HG03565 (cell line): ENCODE data around the gene MACROD2.

Source experiments
- ATAC-seq: cut with Tn5 transposase; IDR thresholded peaks from one replicate; pipeline ENCODE4 v1.9.1; 2021; ENCODE audit warnings: mild to moderate bottlenecking, moderate library complexity; ENCODE audit not compliant: unreplicated experiment

MACROD2 gene

DNA sequence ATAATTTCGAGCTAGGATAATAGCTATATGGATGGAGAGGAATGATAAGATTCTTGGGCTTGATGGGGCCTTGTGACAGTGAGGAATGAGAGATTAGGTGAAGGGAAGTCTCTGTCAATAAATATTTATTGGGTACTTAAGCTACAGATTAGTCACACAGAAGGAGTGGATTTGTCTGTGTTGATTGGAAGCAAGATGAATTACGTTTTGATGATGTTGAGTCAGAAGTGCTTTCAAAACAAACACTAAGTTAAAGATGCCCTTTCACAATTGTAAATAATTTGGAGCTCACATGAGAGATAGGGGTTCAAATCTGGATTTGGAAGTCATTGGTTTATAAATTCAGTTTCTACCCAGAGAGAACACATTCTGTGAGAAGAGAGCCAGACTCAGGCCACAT lies 1743.7 kb downstream of the MACROD2 start:
- no peak for ATAC-seq

DNA sequence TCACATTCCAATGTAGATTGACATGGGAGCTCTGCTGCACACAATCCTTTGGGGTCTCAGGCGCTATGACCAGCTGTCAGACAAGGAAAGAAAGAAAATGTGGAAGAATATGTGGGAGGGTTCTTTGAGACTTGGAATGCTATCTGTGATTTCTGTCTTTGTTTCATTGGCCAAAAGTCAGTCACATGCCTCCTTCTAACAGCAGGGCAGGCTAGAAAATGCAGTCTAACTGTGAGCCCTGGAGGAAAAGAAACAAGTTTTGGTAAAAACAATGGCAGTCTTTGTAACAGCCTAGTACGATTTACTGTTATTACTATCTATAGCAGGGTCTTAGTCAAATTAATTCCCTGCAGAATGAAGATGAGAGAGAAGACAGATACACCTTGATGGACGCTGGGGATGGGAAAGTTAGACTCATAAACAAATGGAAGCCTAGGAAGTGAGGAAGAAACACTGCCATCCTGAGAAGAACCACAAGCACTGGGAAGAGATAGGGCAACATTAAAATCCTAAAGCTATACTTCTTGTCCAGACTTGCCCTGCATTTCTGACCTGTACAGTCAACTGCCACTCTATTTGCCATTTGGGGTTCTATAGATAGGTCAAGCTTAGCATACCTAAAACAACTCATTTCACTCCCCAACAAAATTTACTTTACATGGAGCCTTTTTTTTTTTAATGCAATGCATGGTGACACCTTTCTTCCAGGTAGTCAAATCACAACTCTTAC lies 1744.9 kb downstream of the MACROD2 start:
- no peak for ATAC-seq

DNA sequence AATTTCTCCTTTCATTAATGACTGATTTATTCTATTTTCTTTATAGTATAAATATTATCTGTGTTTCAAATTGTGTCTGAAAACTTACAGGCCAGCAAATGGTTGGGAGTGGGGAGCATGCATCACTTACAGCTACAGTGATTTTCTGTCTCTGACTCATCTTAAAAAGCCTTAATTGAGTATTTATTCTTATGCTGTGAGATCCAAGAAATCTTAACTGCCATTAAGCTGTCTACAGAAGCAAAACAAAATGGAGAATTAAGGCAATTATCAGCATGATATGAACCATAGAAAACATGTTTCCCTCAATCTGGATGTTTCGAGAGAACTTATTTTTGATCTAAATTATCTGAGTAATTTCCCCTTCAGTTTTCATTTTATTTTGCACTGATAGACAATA lies 1746.8 kb downstream of the MACROD2 start:
- ATAC-seq: no peak

DNA sequence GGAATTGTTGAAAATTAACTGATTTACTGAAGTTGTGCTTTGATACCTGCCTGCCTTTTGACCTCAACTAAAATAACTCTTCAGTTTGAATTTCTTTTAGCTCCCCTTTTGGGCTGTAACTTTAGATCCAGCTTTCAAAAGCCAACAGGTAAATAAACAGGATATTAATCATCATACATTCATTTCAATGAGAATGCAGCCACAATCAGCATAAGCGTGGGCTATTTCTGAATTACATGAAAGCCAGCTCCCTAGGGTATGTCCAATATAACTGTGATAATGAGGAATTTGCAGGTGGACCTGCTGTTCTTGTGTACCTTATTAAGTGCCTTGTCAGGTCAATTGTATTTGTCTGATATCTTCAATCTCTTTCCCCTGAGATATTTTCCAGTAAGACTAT lies 1747.3 kb downstream of the MACROD2 start:
- no peak for ATAC-seq

DNA sequence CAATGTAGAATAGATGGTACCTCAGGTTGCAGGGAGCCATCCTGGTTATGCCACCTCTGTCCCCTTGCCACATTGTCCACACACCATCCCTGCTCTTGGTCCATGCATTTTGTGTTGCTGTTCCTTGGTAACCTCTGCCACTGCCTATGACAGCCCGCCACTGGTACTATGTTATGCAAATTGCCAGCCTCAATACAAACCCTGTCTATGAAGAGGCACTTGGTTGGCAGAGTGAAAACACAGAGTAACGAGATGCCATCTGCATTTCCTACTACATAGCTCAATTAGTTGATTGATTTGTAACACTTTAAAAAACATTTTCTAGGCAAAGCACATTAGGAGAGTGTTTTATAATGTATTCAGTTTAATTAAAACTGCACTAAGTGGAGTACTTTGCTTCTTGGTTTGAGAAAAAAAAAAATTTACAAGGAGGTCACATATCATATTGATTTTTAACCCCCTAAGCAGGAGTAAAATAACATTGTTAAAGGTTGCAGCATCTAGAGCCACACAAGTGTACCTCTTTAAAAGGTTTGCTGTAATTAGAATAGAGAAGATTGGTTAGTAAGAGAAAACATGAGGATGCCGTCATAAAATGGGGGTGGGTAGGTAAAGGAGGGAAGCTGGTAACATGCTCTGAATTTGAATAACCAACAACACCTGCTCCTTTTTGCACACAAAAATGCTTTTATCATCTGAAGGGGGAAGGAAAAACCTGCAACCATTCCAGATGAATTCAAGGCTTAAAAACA lies 1760.9 kb downstream of the MACROD2 start:
- no peak for ATAC-seq

DNA sequence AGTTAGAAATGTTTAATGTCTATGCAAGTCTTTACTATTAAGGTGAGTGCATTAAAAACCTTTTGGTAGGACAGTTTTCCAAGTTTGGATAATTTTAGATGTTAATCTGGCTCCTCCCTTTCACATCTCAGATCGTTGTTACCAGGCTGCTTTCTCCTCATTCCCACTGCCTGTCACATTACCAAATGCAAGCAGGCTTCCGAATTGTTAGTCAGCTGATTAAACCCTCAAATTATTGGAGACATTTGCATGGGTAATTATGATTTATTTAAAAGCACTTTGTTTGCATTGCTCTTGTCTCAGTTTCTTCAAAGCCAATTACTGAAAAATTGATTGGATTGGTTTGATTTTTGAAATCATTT lies 1761.4 kb downstream of the MACROD2 start:
- no peak for ATAC-seq

DNA sequence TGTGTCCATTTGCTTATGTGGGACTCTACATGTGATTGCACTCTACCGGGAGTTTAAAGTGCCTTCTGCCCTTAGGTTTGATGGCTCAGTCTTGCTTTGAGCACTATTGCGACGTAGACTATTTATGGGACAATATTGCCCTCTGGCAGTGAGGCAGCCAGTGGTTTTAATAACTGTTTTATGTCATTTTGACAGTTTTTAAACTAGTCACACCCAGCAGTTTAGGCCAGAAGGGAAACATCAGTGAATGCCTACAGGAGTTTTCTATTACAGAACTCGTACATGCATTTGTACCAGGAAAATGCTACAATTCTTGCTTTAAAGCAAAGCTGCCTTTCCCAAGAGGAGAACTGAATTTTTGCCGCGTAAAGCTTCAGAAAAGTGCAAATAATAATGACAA lies 1764.3 kb downstream of the MACROD2 start:
- ATAC-seq: no peak

DNA sequence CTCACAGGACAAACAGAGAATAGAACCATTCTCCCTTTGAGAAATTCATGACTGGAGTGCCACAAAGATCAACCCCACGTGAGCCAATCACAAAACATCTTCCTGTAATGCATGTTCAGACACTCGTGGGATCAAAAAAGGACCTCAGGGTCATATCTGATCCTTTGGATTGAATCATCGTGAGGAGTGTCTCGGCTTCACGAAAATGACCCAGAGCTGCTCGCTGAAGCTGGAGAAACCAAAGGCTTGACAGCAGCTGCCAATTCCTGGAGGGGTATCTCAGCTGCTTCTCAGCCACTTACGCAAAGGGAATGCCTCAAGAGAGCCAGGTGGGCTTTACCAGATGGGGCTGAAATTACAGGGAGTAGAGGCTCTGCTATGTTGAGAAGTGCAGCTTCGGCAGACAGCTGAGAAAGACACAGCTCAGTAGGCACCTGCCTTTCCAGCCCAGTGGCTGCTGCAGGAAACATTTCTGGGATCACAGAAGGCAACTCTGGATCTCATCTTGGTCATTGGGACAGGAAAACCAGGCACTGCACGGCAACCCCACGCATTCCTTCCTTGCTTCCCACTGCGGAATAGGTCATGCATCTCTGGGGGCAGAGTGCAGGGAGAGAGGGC lies 1764.8 kb downstream of the MACROD2 start:
- ATAC-seq: no peak

DNA sequence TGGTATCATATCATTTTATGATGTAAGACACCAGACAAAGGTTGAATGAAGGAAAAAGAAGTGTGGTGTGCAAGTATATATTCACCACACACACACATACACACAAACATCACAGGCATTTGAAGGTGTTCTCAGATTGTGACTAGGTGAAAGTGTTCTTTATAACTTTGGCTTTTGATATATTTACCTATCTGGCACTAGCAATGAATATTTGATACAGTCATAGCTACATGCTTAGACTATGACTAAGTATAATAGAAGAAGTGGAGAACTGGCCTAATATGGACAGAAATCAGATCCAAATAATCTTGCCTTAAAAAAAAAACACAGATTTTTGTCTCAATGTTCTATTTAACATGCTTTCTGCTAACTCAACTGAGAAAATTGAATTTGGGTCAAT lies 1768.0 kb downstream of the MACROD2 start:
- ATAC-seq: no peak

DNA sequence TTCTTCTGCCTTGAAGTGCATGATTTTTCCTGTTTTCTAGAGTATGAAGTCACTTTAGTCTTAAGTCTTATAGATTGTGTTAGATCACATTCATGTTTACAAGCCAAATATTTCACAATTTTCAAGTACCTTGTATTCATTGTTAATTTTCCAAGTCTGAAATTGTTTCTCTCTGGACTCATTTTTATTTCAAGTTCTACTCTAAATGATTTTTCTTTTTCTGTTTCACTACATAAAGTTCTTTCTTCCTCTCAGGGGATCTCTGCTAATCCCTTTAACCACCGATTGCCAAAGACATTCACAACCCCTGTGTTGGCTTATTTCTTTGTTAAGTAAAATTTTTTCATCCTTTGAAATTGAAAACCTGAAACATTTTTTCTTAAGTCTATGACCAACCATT lies 1772.3 kb downstream of the MACROD2 start:
- ATAC-seq: no peak

DNA sequence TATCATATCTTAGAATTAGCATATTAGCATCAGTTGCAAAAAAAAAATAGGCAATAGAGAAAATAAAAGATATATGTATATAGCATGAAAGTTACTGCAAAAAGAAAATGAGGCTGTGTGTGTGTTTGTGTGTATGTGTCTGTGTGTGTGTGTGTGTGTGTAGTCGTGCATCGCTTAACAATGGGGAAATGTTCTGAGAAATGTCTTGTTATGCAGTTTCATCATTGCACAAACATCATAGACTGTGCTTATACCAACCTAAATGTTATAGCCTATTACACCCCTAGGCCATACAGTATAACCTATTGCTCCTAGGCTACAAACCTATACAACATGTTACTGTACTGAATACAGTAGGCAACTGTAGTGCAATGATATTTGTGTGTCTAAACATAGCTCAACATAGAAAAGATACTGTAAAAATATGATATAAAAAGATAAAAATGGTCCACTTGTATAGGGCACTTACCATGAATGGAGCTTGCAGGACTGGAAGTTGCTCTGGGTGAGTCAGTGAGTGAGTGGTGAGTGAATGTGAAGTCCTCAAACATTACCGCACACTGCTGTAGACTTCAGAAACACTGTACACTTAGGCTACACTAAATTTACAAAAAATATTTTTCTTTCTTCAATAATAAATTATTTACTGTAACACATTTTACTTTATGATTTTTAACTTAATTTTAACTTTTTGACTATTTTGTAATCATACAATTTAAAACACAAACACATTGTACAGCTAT lies 1772.9 kb downstream of the MACROD2 start:
- no peak for ATAC-seq

DNA sequence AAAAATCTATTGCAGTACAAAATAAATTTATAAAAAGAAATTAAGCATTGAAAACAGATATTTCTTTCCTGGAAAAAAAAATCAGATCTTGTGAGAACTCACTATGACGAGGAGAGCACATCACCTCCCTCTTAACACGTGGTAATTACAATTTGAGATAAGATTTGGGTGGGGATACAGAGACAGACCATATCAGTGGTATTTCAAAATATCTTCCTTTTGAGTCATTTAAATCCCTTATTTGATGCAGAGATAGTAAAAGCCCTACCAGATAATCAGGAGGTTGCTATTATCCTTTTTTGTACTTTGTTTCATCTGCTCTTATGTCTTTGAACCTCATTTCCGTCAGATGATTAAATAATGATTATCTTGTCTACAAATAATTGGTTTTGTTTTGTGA lies 1777.5 kb downstream of the MACROD2 start:
- ATAC-seq: no peak

DNA sequence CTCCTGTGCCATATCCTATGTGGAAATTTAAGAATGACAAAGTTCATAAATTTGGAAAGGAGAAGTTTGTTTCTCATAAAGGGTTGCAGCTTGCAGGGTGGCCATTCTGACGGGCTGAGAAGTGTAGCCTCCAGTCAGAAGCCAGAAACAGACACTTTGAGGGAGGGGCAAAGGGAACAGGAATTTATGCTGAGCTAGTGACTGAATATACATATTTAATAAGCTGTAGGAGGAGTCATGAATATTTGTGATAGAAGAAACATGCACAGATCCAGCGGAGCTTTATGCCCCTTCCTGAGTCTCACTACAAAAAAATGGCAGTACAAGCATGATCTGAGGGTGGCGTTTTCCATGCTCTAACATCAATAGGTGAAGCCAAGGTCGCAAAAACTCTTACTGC lies 1779.6 kb downstream of the MACROD2 start:
- no peak for ATAC-seq

DNA sequence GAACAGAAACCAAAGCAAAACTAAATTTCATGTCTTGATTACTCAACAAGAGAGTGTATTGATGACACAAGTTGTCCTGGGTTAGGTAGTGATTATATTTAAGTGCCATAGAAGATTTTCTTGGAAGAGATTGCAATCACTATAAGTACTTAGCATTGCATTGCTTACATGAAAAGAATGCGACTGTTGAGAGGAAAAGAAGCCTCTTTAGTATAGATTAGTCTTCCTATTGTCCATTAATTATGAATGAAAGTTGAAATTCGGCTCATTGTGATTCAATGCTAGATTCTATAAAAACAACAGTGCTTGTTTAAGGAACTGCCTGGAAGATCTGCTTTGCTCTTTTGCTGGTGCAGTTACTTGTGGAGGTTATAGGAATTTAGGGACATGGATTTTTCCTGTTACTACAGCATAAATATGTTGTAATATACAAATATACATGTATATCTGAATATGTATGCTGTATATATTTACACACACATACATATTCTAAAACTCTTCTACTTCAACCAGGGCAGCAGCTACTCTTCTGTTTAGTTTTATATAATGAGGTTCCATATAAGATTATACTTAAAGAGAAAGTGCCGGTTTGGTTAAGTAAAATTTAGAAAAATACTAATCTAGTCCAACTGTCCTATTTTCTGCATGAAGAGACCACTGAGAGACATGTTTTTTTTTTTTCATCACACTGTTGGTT lies 1781.6 kb downstream of the MACROD2 start:
- ATAC-seq: no peak

DNA sequence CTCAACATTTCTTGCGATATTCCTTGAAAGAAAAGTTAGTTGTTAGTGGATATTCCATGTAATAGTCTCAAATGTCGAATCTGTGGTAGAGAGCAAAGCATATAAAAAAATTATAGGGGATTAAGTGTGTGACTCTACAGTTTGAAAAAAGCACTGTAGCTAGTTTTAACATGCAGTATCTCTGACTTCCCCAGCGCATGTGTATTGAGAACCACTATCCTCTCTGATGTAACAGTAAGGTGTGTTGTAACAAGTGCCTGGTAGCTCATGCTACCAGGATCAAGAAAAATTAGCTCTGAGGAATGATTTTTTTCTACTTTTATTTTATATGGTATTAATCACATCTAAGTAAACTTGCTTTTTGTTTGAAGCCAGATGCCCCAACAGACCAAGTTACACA lies 1788.7 kb downstream of the MACROD2 start:
- ATAC-seq: no peak

DNA sequence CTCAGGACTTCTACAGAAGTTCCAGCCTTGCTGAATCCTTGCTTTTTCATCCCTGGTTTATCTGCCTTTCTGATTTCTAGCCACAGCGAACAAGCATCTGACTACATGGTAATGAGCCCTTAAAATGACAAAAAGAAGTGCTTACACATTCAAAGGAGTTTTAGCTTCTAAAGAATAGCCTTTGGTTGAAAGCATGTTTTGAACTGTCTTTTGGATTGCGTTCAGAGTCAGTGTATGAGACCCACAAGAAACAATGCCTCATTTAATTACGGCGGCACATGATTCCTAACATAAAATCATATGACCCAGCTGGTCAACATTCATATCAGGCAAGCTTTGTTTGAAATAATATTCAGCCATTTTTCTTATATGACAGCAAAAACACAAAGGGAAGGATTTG lies 1793.8 kb downstream of the MACROD2 start:
- no peak for ATAC-seq

DNA sequence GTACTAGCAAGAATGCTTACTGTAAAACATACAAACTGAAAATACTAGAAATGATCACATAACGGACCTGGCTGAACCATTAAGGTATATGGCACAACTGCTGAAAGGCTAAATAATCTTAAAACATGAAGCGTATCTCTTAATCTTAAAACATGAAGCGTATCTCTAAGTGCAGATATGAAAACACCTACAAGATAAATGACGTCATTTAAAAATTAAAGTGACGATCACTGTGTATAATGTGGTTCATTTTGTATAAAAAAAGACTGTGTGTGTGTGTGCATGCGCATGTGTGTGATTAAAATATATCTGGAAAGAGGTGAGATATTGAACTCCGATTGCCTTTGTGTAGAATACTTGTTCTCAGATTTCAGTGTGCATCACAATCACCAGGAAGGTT lies 1797.5 kb downstream of the MACROD2 start:
- ATAC-seq: no peak

DNA sequence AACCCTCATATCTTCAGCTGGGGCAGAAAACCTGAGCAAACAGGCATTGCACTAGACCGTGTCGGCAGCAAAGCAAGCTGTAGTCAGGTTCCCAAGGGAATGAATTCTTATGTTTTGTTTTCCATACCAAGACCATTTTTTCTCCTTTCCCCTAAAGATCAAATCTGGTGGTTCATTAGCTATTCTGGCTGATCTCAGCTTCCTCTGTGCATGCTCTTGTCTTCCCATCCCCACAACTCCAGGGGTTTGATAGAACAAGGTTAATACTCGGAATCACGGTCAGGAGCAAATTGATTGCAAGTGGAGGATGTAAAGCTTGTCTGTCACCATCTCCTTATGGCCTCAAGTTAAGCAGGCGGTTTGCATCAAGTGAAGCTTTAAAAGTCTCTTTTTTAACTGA lies 1799.1 kb downstream of the MACROD2 start:
- ATAC-seq: no peak

DNA sequence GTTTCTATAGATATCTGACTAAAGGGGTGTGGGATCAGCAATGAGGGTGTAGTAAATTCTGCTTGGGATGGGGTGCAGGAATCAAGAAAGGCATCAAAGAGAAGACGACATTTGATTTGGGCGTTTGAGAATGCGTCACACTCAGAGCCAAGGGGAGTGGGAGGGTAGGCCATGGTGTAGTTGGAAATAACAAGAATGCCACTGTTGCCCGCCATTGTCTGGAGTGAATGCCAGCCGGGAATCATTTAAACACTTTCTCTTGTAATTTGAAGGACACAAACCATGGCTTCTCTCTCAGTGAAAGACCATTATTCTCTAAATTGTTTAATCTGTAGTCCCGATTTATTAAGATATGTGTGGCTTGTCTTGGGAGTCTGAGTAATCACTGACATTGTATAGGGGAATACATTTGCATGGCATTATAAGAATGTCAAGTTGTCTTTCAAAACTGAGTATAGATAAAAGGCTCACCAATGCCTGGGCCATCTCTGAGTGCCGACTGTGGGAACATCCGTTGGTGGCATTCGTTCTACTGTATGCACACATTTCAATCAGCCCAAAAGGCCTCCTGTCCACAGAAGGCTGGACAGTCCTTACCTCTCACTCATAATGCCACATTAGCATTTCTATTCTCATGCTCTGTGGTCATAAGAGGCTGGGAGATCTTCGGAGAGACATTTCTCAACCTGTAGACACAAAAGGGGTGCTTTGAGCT lies 1800.1 kb downstream of the MACROD2 start:
- ATAC-seq: no peak

DNA sequence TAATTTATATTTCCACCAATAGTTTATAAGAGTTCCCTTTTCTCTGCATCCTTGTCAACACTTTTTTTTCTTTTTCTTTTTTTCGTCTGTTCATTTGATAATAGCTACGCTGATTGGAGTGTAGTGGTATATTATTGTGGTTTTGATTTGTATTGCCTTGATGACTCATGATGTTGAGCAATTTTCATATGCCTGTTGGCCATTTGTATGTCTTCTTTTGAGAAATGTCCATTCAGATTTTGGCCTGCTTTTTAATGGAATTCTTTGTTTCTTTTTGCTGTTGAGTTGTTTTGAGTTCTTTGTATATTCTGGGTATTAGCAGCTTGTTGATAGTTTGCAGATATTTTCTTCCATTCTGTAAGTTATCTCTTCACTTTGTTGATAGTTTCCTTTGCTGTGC lies 1804.6 kb downstream of the MACROD2 start:
- no peak for ATAC-seq
